GM18907 (cell line): ENCODE results near the gene ARNT2.

Experiments used
- ATAC-seq: cut with Tn5 transposase; IDR thresholded peaks from one replicate; pipeline ENCODE4 v1.9.1; 2021; ENCODE audit warnings: mild to moderate bottlenecking, moderate library complexity; ENCODE audit not compliant: unreplicated experiment

The ARNT2 gene

DNA sequence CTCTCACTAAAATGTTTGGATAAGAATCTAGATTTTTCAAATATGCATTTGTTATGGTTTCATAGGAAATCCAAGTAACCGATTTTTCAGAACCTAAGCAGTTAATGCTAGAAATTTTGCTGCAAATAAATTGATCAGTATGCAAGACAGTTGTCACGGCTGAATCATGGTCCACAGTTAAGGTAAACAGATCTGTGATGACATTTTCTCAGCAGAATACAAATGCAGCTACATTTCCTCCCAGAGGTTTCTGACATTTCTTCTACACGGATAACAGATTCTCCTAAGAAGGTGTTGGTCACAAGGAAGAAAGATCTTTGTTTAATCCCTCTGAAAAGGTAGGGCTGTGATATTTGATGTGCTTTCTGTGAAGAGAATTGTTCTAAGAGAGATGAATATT is 36.9 kb downstream of the ARNT2 start:
- no peak for ATAC-seq

DNA sequence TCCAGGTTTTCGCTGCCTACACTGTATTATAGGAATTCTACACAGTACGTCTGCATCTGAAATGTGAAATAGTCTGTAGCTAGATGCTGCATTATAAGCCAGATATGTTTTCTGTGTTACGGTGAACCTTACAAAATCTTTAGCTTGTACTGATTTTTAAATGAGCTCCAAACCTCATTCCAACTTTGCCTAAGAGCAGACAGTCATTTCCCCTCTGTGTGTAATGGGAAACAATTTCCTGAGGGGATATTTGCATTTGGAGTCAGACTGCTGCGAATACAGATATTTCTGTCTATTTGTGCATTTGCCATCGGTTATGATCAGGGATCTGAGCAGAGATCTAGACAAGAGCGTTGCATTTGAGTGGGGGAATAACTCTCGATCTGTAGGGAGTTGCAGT is 37.5 kb downstream of the ARNT2 start:
- ATAC-seq: no peak

DNA sequence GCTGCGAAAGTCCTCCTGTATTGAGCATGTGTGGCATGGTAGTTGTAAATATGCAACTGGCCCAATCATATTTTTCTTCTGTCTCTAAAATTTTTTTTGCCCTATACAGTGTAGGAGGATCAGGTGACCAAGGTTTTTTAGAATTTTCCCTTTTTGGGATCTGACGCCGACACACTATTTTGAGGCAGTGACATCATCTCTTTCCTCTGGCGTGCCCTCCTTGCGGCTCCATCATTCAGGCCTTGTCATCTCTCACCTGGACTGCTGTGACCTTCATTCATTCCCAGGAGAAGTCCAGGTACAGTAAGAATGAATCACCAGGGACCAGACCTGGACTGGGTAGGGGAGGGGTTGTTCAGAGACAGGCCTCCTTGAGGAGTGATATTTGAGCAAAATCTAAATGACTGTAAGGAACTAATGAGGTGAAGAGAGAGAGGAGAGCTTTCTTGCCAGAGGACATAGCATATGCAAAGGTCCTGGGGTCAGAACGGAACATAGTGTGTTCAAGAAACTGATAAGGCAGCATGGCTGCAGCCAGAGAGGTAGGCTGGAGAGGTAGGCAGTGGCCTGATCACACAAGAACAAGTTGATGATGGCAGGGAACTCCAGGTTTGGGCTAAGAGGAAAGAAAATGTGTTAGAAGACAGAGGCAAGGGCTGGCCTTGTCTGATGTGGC is 38.7 kb downstream of the ARNT2 start:
- ATAC-seq: no peak

DNA sequence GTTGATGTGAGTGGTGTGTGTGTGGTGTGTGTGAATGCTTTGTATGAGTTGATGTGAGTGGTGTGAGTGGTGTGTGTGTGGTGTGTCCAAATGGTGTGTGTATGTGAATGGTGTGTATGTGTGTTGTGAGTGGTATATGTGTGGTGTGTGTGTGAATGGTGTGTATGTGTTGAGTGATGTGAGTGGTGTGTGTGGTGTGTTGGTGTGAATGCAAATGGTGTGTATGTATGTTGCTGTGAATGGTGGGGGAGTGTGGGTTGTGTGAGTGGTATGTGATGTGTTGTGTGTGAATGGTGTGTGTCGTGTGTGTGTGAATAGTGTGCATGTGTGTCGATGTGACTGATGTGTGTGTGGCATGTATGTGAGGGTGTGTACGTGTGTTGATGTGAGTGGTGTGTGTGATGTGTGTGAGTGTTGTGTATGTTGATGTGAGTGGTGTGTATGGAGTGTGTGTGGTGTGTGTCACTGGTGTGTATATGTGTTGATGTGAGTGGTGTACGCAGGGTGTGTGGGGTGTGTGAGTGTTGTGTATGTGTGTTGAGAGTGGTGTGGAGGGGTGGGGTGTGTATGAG is 40.6 kb downstream of the ARNT2 start:
- ATAC-seq: no peak

DNA sequence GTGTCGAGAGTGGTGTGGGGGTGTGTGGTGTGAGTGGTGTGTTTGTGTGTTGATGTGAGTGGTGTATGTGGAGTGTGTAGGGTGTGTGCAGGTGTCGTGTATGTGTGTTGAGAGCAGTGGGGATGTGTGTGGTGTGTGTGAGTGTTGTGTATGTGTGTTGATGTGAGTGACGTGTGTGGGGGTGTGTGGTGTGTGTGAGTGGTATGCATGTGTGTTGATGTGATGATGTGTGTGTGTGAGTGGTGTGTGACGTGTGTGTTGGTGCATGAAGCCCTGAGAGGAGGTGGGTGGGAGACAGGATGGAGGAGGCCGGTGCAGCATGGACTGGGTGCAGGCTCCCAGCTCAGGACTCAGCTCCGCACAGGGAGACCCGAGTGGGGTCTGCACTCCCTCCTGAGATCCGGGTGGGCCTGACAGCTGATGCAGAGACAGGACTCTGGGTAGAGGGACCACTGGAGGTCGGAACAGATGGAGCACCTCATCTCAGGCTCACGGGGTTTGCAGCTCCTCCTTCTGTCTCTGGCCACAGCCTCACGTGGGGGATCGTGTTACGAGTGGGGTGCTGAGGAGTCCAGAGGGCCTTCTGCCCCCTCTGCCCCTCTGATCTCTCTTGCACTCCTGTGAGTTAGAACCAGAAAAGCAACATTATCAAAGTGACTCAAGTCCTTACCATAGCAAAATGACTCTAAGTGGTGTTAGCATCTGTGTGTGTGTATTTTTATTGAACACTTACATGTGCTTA is 41.3 kb downstream of the ARNT2 start:
- no peak for ATAC-seq

DNA sequence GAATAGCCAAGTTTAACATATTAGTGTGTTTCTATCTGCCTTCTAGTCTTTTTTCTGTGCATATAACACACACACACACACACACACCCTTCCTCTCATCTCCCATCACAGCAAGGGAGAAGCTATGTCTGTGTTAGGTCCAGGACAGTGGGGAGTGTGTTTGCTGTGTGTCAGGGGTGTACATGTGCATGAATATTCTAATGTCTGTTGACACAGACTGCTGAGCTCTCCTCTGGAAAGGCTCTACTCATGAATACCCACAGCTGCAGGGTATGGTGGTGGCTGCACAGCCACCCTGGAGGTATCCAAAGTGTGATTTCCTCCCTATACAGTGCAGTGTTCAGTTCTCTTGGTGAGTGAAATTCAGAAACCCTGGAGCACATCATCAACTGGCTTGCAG is 42.9 kb downstream of the ARNT2 start:
- ATAC-seq: no peak

DNA sequence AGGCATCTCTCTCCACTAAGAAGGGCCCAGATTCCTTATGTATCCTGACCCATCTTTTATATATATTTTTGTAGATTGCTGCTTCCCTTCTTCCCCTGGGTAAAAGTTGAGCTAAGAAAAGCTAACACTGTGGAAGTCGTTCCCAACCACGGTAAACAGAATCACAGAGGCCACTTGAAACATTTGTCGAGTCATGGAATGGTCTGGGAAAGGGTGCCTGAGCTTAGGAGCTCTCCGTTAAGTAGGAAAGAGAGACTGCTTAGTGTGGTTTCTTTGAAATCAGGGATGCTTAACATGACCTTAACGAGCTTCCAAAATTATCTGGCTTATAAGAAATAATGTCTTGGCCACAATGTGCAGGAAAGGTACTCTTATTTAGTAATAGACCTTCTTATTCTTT is 45.6 kb downstream of the ARNT2 start:
- ATAC-seq: no peak

DNA sequence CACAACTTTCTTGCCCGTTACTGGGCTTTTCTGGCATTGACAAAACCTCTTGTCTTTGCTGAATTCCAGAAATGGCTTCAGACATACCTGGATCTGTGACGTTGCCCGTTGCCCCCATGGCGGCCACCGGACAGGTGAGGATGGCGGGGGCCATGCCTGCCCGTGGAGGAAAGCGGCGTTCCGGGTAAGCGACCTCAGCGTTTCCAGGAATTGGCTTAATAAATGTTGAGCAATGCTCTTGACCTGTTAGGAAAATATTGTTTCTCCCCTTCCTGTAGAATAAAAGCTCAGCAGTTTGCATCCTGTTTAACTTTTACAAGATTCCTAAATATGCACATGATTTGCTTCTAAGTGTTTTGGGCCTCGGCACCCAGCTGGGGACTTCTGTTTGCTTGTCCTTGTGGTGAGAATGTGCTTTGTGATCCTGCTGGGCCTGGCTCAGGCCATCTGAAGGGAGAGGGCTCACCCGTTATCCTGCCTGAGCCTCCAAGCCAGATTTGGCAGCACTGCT is 46.7 kb downstream of the ARNT2 start:
- ATAC-seq: no peak

DNA sequence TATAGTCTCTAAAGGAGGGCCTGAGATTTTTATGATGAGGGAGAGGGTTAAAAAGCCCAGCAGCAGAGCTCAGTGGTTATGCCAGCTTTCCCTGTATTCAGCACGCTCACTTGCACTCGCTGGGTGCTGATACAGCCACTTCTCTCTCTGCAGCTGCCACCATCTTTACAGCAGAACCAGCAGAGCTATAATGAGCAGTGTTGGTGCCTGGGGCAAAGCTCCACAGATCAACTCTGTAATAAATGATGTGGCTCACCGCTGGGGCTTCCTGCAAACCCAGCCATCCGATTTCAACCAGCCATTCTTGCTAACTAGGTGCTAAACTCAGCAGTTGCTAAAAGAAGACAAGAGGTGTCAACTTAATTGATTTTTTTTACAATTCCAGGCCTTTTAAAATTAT is 48.0 kb downstream of the ARNT2 start:
- ATAC-seq: no peak

DNA sequence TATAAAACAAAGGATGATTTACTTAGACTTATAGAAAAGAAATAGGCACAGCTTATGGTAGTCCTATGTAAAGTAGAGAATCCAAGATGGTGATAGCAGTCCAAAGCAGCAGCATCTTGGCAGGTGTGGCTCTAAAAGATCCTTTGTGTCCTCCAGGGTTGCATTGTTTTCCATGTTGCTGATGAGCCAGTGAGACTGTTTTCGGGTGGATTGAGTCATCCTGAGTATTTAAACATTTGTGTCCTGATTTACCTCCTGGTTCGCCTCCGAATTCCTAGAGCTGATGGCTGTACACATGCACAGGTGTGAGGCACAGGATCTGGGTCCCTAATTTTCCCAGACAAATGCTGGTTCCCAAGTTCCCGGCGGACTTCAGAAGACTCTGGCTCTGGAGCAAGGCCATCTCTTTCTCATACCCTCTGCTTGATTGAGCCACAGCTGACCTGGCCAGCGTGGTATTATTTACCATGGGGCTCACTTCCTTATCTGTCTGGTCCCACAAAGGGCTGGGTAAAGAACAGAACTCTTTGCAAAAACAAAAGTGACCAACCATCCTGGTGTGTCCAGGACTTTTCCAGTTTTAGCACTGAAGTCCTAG is 51.0 kb downstream of the ARNT2 start:
- ATAC-seq: no peak

DNA sequence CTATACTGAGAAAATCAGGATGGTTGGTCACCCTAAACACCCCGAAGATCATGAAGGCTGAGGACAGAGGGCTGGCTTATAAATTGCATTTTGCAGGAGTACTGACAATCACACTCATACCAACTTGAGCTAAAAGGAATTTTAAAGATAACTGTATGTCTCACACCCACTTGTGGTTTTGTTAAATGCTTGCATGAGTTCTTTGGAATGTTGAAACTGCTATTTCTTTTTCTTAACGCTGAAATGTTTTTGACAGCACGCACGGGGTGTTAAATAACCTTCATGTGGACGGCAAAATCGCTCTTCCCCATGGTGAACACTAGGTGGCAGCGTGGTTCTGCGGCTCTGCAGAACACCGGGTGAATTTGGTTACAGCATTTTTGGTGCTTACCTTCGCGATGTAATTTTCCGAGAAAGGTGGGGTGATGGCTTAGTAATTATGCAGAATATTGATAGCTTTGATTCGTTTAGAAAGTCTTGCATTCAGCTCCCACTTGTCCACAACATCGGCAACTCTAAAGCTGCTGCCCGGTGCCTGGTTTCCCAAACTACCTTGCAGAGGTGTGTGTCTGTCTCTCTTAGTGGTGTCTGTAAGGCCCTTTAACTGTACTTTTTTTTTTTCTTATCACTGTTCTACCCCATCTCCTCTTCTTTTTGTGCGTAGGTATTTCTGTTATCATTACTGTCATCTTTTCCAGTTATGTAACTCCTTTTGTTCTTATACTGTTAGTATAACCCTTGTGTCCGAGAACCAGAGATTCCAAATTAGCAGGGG is 51.7 kb downstream of the ARNT2 start:
- no peak for ATAC-seq

DNA sequence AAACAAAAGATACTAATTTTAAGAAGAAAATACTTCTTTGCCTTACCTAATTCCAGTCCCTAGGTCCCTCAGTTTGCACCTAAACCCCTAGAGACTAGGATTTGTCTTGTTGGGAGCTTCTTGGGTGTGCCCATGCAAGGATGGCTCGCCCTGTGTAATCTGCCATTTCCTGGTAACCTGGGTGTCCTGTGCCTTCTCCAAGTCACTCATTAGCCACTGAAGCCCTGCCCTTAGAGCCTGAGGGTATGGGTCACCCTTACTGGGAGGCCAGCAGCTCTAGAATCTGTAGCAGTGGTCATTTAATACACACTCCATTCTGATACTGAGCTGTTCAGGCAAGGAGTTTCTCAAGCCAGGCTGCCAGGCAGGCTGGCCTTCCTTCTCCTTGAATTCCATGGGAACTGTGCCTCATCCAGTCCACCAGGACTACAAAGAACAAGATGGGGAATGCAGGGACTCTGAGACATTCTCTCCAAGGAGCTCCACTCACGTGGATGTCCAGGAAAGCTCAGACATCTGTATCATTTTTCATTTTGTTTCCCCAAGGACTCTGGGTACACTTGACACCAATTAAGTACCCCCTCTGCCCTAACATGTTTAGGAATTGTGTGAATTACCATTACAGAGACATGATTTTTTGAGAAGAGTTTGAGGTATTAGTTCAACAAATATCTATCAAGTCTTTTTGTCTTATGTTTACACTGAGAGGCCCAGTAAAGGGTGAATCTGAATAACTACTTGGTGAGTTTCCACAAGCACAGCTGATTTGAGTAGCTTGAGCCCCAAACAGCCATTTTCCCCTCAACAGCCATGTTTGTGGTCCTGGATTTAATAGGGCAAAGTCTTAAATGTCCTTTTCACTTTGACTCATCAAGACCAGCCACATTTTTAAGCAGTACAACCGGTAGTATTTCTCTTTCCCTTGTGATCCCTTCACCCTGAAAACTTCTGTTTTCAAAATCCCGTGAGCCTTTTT is 52.6 kb downstream of the ARNT2 start:
- no peak for ATAC-seq

DNA sequence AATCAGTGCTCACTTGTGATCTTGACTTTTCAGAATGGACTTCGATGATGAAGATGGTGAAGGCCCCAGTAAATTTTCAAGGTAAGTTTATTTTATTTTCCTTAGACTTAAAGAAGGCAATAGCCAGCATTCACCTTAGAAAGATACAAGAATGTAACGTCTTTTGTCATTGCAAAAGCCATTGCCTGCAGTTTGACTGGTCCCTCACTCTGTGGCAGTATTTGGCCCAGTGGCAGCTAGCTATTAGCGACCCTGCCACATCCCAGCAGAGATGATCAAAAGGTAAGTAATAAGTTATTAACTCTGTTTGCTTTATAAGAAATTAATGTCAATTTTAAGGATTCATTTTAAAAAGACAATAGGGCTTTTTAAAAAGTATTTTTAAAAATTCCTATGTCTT is 53.7 kb downstream of the ARNT2 start:
- no peak for ATAC-seq

DNA sequence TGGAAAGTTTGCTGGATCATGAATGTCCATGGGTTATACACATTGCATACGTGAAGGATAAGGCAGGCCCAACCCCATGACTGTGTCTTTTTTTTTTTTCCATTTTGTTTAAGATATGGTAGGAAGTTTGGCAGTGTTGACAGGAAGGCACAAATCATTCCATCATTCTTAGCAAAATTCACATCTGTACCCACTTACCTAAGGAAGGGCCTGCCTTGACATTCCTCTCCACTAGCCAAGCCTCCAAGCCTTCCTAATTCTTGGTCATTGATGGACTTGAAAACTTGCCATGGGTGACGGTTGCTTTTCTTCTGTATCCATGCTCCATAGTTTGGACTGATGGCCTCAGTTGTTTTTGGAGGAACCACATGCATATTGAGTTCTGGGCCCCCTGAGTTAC is 54.4 kb downstream of the ARNT2 start:
- ATAC-seq: no peak

DNA sequence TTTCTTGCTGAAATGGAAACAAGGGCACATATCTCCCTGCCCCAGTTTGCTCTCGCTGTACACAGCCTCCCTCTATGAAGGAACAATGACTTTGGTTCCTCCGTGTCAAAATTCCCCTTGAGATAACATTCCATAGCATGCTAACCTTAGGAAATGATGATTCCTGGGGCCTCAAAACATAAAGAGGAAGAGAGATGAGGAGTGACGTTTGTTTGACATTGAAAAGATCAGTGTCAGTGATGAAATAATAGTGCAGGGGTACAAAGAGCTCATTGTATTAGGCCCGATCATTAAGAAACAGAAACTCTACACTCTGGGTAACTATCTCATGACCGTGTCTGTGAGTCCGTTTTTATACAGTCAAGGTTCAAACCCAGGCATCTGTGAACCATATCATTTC is 55.2 kb downstream of the ARNT2 start:
- ATAC-seq: no peak

DNA sequence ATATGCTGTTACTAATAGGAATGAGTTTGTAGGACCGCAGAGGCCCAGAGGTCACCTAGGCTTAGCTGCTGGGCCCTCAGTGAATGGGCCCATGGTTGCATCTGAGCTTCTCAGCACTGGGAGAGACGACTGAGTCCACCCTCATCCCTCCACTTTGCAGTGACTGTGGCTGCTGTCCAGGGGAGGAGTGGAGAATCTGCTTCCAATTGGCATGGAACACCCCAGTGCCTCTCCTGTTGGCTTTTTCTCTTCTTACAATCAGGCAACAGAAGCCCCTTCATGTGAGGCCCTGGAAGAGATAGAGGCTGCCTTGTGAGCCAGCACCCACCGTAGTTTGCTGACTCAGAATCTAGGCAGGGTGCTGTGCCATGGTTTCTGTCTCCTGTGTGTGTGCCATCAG is 55.6 kb downstream of the ARNT2 start:
- no peak for ATAC-seq

DNA sequence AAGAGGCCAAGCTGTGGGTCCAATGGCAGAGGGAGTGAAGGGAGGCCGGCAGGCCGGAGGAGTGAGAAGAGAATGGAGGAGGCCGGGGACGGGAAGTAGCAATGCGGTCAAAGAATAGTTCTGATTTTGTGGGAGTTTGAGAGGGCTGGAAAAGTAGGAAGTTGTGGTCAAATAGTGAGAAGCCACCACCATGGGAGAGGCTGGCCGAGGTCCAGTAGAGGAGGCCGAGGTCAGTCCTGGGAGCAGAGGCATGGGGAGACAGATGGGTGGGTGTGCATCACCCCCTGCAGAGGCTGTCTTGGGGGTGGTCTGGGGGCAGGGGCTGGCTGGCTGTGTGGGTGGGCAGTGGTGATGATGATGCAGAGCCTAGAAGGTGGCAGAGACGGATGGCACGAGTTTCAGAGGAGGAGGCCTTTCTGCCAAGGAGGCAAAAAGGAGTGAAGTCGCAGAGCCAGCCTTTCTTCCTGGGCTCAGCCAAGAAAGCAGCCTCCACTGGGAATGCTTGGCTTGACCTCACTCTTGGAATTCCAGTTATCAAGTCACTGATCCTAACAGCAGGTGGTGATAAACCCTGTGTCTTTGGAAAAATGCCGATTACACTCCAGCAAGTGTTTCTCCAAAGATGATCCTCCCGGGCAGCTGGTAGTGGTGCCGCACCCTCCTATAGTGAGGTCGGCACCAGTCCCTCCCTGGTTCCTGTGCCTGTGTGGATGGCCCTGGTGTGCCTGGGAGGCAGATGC is 57.3 kb downstream of the ARNT2 start:
- no peak for ATAC-seq

DNA sequence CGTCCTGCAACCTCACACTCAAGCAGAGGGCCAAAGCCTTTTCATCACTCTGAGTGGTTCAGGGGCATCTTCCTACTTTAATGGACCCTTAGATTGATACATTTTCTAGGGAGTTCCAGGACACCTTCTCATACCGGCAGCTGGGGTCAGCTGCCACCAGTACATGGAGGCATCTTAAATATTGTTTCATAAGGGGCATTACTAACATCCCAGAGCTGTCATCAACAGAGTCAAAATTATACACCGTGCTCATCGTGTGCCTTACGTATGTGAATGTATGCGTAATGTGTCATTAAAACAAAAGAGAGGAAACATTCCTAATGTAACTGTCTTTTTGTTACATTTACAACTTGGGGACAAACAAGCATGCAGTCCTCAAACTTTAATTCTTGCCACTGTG is 57.9 kb downstream of the ARNT2 start:
- ATAC-seq: no peak

DNA sequence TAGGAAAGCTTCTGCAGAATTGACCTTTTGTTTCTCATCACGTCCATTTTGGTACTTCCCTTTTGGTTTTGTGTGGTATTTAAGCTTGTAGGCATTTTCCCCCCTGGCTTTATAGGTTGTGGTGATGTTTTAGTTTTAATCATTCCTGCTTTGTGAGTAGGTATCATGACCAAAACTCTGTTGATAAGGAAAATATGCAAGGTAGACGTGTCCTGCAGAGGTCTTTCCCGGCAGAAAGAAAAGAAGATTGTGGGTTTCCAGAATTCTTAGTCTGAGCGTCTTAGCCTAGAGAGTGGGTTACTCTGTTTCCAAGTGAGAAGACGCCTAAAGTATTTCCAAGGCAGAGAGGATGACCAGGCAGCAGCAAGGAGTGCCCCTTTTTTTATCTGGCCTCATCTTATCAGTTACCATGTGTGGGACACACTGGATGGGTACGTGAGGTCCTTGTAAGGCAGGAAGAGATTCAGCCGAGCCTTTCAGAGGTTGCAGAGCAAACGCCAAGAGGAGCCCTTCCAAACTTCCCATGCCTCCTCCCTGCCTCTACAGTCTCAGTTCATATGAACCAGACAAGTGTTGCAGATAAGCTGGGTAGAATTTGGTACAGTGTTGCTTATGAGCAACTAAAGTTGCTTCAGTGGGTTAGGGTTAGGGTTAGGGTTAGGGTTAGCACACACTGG is 58.8 kb downstream of the ARNT2 start:
- ATAC-seq: no peak
